Lower leg skin (tissue), 3 donors: ENCODE measurements around the gene COL4A2.

Source experiments
- CTCF ChIP-seq, 3 donors: fragments of 450-650 bp; IDR thresholded peaks; one replicate each; pipeline ENCODE4 v1.5.1; 2016; ENCODE audit warnings: antibody characterized with exemption in 3 of 3, mild to moderate bottlenecking in 3 of 3, moderate library complexity in 2 of 3
- POLR2A ChIP-seq, 2 donors: fragments of 450-650 bp; IDR thresholded peaks; one replicate each; pipeline ENCODE4 v1.6.1; 2016 to 2017; ENCODE audit warnings: antibody characterized with exemption in 2 of 2, mild to moderate bottlenecking in 1 of 2, moderate library complexity in 1 of 2

GRCh38 chr13:110458594-110459365, 151.7 kb downstream of the COL4A2 start:
- TF ChIP-seq CTCF (IDR thresholded peaks at IDR 0.05) = no peak
- no peak for TF ChIP-seq POLR2A (IDR thresholded peaks at IDR 0.05)
